ENCODE data around the gene VCL.

VCL gene

GRCh38 chr10:74067373-74068352 is 69.7 kb downstream of the VCL start:
- intact Hi-C loops (cut with DNase I) = no loop called here
- DNase-seq = no peak

GRCh38 chr10:74071157-74071556 is 73.2 kb downstream of the VCL start:
- intact Hi-C loops (cut with DNase I) = no loop called here
- DNase-seq = no peak

- intact Hi-C loops (cut with DNase I) = no loop called here
- no peak for DNase-seq
These were observed 74.6 kb downstream of the VCL start for GRCh38 chr10:74072503-74072902.

GRCh38 chr10:74075906-74076305 is 78.0 kb downstream of the VCL start:
- intact Hi-C loops (cut with DNase I) = loop anchor here (5.0 kb wide), 1 partner anchor 79 kb away; the partner anchor contains the start of gene VCL
- DNase-seq = no peak

GRCh38 chr10:74076961-74077360 is 79.0 kb downstream of the VCL start:
- no peak for DNase-seq
- intact Hi-C loops (cut with DNase I) = loop anchor here (5.0 kb wide), 1 partner anchor 80 kb away; the partner anchor contains the start of gene VCL

- intact Hi-C loops (cut with DNase I) = loop anchor here (5.0 kb wide), 1 partner anchor 80 kb away; the partner anchor contains the start of gene VCL
- no peak for DNase-seq
These were observed 79.5 kb downstream of the VCL start for GRCh38 chr10:74077416-74077815.

- intact Hi-C loops (cut with DNase I) = loop anchor here (5.0 kb wide), 1 partner anchor 81 kb away; the partner anchor contains the start of gene VCL
These were observed 80.1 kb downstream of the VCL start for GRCh38 chr10:74078037-74078436.

GRCh38 chr10:74079028-74079935 is 81.4 kb downstream of the VCL start:
- intact Hi-C loops (cut with DNase I) = loop anchor here (5.0 kb wide), 1 partner anchor 82 kb away; the partner anchor contains the start of gene VCL

More at GRCh38 chr10:74078037-74078436, 80.1 kb downstream of the VCL start:
- no peak for DNase-seq

GRCh38 chr10:74079936-74080590 is 82.1 kb downstream of the VCL start:
- intact Hi-C loops (cut with DNase I) = loop anchor here (5.0 kb wide), 1 partner anchor 83 kb away; the partner anchor contains the start of gene VCL
- DNase-seq = no peak

More at GRCh38 chr10:74079028-74079935, 81.4 kb downstream of the VCL start:
- DNase-seq = no peak

- intact Hi-C loops (cut with DNase I) = loop anchor here (1.0 kb wide), 1 partner anchor 195 kb away; no protein-coding TSS in a partner anchor
- peak in 6 of 10 donors; percentile 23 to 91 (median 47) for DNase-seq
These were observed 83.4 kb downstream of the VCL start for GRCh38 chr10:74081192-74081803.

- DNase-seq = no peak
- intact Hi-C loops (cut with DNase I) = loop anchor here (1.0 kb wide), 1 partner anchor 196 kb away; no protein-coding TSS in a partner anchor
These were observed 84.2 kb downstream of the VCL start for GRCh38 chr10:74081941-74082718.

GRCh38 chr10:74083304-74083703 is 85.4 kb downstream of the VCL start:
- DNase-seq = no peak
- intact Hi-C loops (cut with DNase I) = no loop called here

GRCh38 chr10:74084955-74085354 is 87.0 kb downstream of the VCL start:
- no peak for DNase-seq
- intact Hi-C loops (cut with DNase I) = no loop called here

GRCh38 chr10:74086317-74086716 is 88.4 kb downstream of the VCL start:
- intact Hi-C loops (cut with DNase I) = no loop called here
- no peak for DNase-seq

- no peak for DNase-seq
- intact Hi-C loops (cut with DNase I) = no loop called here
These were observed 90.8 kb downstream of the VCL start for GRCh38 chr10:74088722-74089121.

- intact Hi-C loops (cut with DNase I) = no loop called here
- DNase-seq = no peak
These were observed 94.5 kb downstream of the VCL start for GRCh38 chr10:74092372-74092771.

- intact Hi-C loops (cut with DNase I) = no loop called here
- DNase-seq = no peak
These were observed 95.7 kb downstream of the VCL start for GRCh38 chr10:74093530-74094164.

GRCh38 chr10:74094231-74094630 is 96.3 kb downstream of the VCL start:
- DNase-seq = no peak
- intact Hi-C loops (cut with DNase I) = no loop called here
